HEK293 (cell line): ENCODE results near the gene SLC2A4RG.
A peak's percentile ranks its signal among the peaks of the same experiment; 100 is the strongest.

Experiments
- CTCF ChIA-PET: fragments of 350-600 bp; formaldehyde crosslinking; extraction: SDS; loops from one replicate; lab custom pipeline; 2021; ENCODE audit warnings: antibody characterized with exemption; lab: Yijun Ruan, JAX
- POLR2A ChIA-PET: fragments of 300-600 bp; formaldehyde crosslinking; extraction: SDS; loops from one replicate; lab custom pipeline; 2020; ENCODE audit warnings: antibody characterized with exemption, inconsistent platforms; lab: Yijun Ruan, JAX
- H3K27ac ChIP-seq: fragments of 200-500 bp; sonication (Bioruptor generic); 2 replicates; pipeline ENCODE4 v1.5.1; 2014; ENCODE audit warnings: low read depth, low read length, control low read depth, inconsistent platforms; ENCODE audit errors: extremely low read depth
- H3K36me3 ChIP-seq, 2 experiments: fragments of 200-500 bp in 1 of 2; sonication (Bioruptor generic) in 1 of 2; 1 replicate in 1 of 2; 2 replicates in 1 of 2; pipeline ENCODE4 v1.5.1; 2014 to 2017; ENCODE audit warnings: inconsistent platforms in 2 of 2, low read length in 2 of 2; ENCODE audit not compliant: control insufficient read depth in 2 of 2, insufficient read depth in 1 of 2
- H3K4me1 ChIP-seq: fragments of 200-500 bp; sonication (Bioruptor generic); 2 replicates; pipeline ENCODE4 v1.5.1; 2014; ENCODE audit warnings: mild to moderate bottlenecking, low read length, inconsistent platforms; ENCODE audit not compliant: control insufficient read depth, insufficient read depth
- H3K4me3 ChIP-seq: 2 replicates; pipeline ENCODE4 v1.5.1; 2011; ENCODE audit warnings: low read depth, mild to moderate bottlenecking, control low read depth, low read length, moderate library complexity
- H3K9me3 ChIP-seq: fragments of 200-500 bp; sonication (Bioruptor generic); 2 replicates; pipeline ENCODE4 v1.5.1; 2014; ENCODE audit warnings: low read depth, low read length, inconsistent platforms; ENCODE audit not compliant: control insufficient read depth, insufficient read depth
- ATF2 ChIP-seq: fragments of 450-650 bp; formaldehyde crosslinking; IDR thresholded peaks from 2 replicates; pipeline ENCODE4 v1.5.1; 2016; ENCODE audit warnings: missing biosample characterization, missing genetic modification characterization, low read depth
- BCL11B ChIP-seq: fragments of 450-650 bp; formaldehyde crosslinking; IDR thresholded peaks from 2 replicates; pipeline ENCODE4 v1.5.1; 2016; ENCODE audit warnings: low read depth, missing biosample characterization, missing genetic modification characterization
- GFI1B ChIP-seq: fragments of 450-650 bp; formaldehyde crosslinking; IDR thresholded peaks from 2 replicates; pipeline ENCODE4 v1.5.1; 2016; ENCODE audit warnings: missing biosample characterization, missing genetic modification characterization
- PATZ1 ChIP-seq: fragments of 450-650 bp; formaldehyde crosslinking; IDR thresholded peaks from 2 replicates; pipeline ENCODE4 v1.5.1; 2016; ENCODE audit warnings: missing biosample characterization, missing genetic modification characterization
- ZFP3 ChIP-seq: fragments of 450-650 bp; formaldehyde crosslinking; IDR thresholded peaks from 2 replicates; pipeline ENCODE4 v1.5.1; 2016; ENCODE audit warnings: low read depth, missing biosample characterization, missing genetic modification characterization
- ZFP37 ChIP-seq: fragments of 450-650 bp; formaldehyde crosslinking; IDR thresholded peaks from 2 replicates; pipeline ENCODE4 v1.5.1; 2016; ENCODE audit warnings: missing biosample characterization, missing genetic modification characterization
- ZNF133 ChIP-seq: fragments of 450-650 bp; formaldehyde crosslinking; IDR thresholded peaks from 2 replicates; pipeline ENCODE4 v1.5.1; 2016; ENCODE audit warnings: missing biosample characterization, missing genetic modification characterization
- ZNF146 ChIP-seq: fragments of 450-650 bp; formaldehyde crosslinking; IDR thresholded peaks from 2 replicates; pipeline ENCODE4 v1.5.1; 2016; ENCODE audit warnings: missing biosample characterization, missing genetic modification characterization
- ZNF174 ChIP-seq: fragments of 450-650 bp; formaldehyde crosslinking; IDR thresholded peaks from 2 replicates; pipeline ENCODE4 v1.5.0; 2017; ENCODE audit warnings: missing biosample characterization, mild to moderate bottlenecking, missing genetic modification characterization
- ZNF23 ChIP-seq: fragments of 450-650 bp; formaldehyde crosslinking; IDR thresholded peaks from 2 replicates; pipeline ENCODE4 v1.5.1; 2016; ENCODE audit warnings: missing biosample characterization, missing genetic modification characterization, borderline replicate concordance
- ZNF311 ChIP-seq: fragments of 450-650 bp; formaldehyde crosslinking; IDR thresholded peaks from 2 replicates; pipeline ENCODE4 v1.5.1; 2017; ENCODE audit warnings: missing biosample characterization, missing genetic modification characterization, borderline replicate concordance
- ZNF518A ChIP-seq: fragments of 450-650 bp; formaldehyde crosslinking; conservative IDR thresholded peaks from 2 replicates; pipeline ENCODE4 v1.5.1; 2016; ENCODE audit warnings: low read depth, missing biosample characterization, missing genetic modification characterization
- ZNF521 ChIP-seq: fragments of 450-650 bp; formaldehyde crosslinking; IDR thresholded peaks from 2 replicates; pipeline ENCODE4 v1.5.1; 2017; ENCODE audit warnings: missing biosample characterization, mild to moderate bottlenecking, missing genetic modification characterization
- ZNF529 ChIP-seq: fragments of 450-650 bp; formaldehyde crosslinking; IDR thresholded peaks from 2 replicates; pipeline ENCODE4 v1.5.1; 2017; ENCODE audit warnings: missing genetic modification characterization, missing biosample characterization; ENCODE audit not compliant: insufficient replicate concordance
- ZNF561 ChIP-seq: fragments of 450-650 bp; IDR thresholded peaks from 2 replicates; pipeline ENCODE4 v1.5.1; 2018; ENCODE audit warnings: missing biosample characterization, missing genetic modification characterization, borderline replicate concordance
- ZNF580 ChIP-seq: fragments of 450-650 bp; formaldehyde crosslinking; IDR thresholded peaks from 2 replicates; pipeline ENCODE4 v1.5.1; 2016; ENCODE audit warnings: missing biosample characterization, missing genetic modification characterization
- ZNF585B ChIP-seq: fragments of 450-650 bp; formaldehyde crosslinking; IDR thresholded peaks from 2 replicates; pipeline ENCODE4 v1.5.1; 2016; ENCODE audit warnings: missing biosample characterization, missing genetic modification characterization
- ZNF639 ChIP-seq: fragments of 450-650 bp; formaldehyde crosslinking; IDR thresholded peaks from 2 replicates; pipeline ENCODE4 v1.5.1; 2016; ENCODE audit warnings: missing biosample characterization, missing genetic modification characterization
- ZSCAN4 ChIP-seq: fragments of 450-650 bp; formaldehyde crosslinking; IDR thresholded peaks from 2 replicates; pipeline ENCODE4 v1.5.1; 2017; ENCODE audit warnings: missing biosample characterization, missing genetic modification characterization

The SLC2A4RG gene

GRCh38 chr20:63772781-63773518 lies 33.4 kb downstream of the SLC2A4RG start (continued):
- TF ChIP-seq ATF2 (tag by site-specific recombination) (0 out of 2 replicates have a peak, but pooled peaks have one; percentile 21), ZNF580 (tag by site-specific recombination) (no peak), ZNF23 (tag by site-specific recombination) (no peak), BCL11B (tag by site-specific recombination) (no peak), ZSCAN4 (tag by site-specific recombination) (no peak), GFI1B (tag by site-specific recombination) (no peak)

GRCh38 chr20:63773571-63774241 lies 34.1 kb downstream of the SLC2A4RG start:
- Histone ChIP-seq H3K4me3 (no peak overlapping the region), H3K27ac (no peak overlapping the region), H3K36me3 (peaks cover 0 to 5% of the 10 kb centered on the region in 2 experiments; a peak in 1 of 3 replicates), H3K4me1 (no peaks in the 10 kb centered on the region), H3K9me3 (no peaks in the 10 kb centered on the region)
- ChIA-PET POLR2A (interaction anchor here (0.6 kb wide), 1 partner anchor 22 kb away, joined by 3 read pairs; no protein-coding TSS in a partner anchor), CTCF (interaction anchor here (0.5 to 3.7 kb wide), 6 partner anchors 12 to 100 kb away, joined by 3 to 29 read pairs (median 3); no protein-coding TSS in a partner anchor)
- TF ChIP-seq ZNF133 (peak; percentile 72), ZNF585B (tag by site-specific recombination) (no peak), ZNF521 (tag by site-specific recombination) (no peak)

GRCh38 chr20:63774306-63774705 lies 34.7 kb downstream of the SLC2A4RG start:
- H3K4me1 ChIP-seq = no peaks in the 10 kb centered on the region
- ChIA-PET CTCF (interaction anchor here (0.6 to 3.7 kb wide), 15 partner anchors 8 to 241 kb away, joined by 3 to 29 read pairs (median 4); partner anchors contain the start of gene TPD52L2), POLR2A (no interaction called here)
- no peak overlapping the region for H3K4me3 ChIP-seq
- H3K9me3 ChIP-seq = no peaks in the 10 kb centered on the region
- H3K36me3 ChIP-seq = peaks cover 0 to under 1% of the 10 kb centered on the region in 2 experiments; a peak in 1 of 3 replicates
- no peak overlapping the region for H3K27ac ChIP-seq
- TF ChIP-seq ZNF561 (tag by site-specific recombination) (no peak), ZNF146 (no peak), ZNF174 (tag by site-specific recombination) (no peak), ZNF311 (tag by site-specific recombination) (no peak), ZFP37 (no peak), ZNF639 (tag by site-specific recombination) (no peak), PATZ1 (tag by site-specific recombination) (no peak), ZNF529 (no peak), ZFP3 (tag by site-specific recombination) (no peak), ZNF518A (no peak)
